SU-DHL-6 (cell line): ENCODE data around the gene CLDN3.

ENCODE experiments used
- H2AFZ ChIP-seq: fragments of 200-600 bp; sonication (generic); 2 replicates; pipeline ENCODE4 v1.6.1; 2014; ENCODE audit warnings: low read depth, mild to moderate bottlenecking, moderate library complexity, mixed read lengths, antibody characterized with exemption, low read length; ENCODE audit not compliant: severe bottlenecking
- H3F3A ChIP-seq: fragments of 200-600 bp; shearing (Covaris generic); 2 replicates; pipeline ENCODE4 v1.6.0; 2016; ENCODE audit warnings: antibody characterized with exemption, mild to moderate bottlenecking; ENCODE audit not compliant: insufficient read depth
- H3K27ac ChIP-seq: fragments of 200-600 bp; sonication (generic); 2 replicates; pipeline ENCODE4 v1.5.1; 2016; ENCODE audit warnings: low read depth, mild to moderate bottlenecking, low read length, moderate library complexity, mixed read lengths
- H3K27me3 ChIP-seq: fragments of 200-600 bp; sonication (generic), shearing (Covaris generic); 2 replicates; pipeline ENCODE4 v1.6.0; 2014; ENCODE audit warnings: mild to moderate bottlenecking, low read length
- H3K36me3 ChIP-seq: fragments of 200-600 bp; sonication (generic); 2 replicates; pipeline ENCODE4 v1.6.1; 2014; ENCODE audit warnings: mild to moderate bottlenecking, low read length, mixed read lengths
- H3K4me2 ChIP-seq: fragments of 300-600, 200-600 bp; shearing (Covaris generic), sonication (generic); 2 replicates; pipeline ENCODE4 v1.6.0; 2014; ENCODE audit warnings: low read length, low read depth, mild to moderate bottlenecking; ENCODE audit not compliant: poor library complexity, severe bottlenecking
- H3K4me3 ChIP-seq: fragments of 200-600 bp; sonication (generic); 2 replicates; pipeline ENCODE4 v1.5.1; 2014; ENCODE audit warnings: antibody characterized with exemption, low read length, mild to moderate bottlenecking, mixed read lengths; ENCODE audit not compliant: insufficient read depth, poor library complexity, severe bottlenecking
- H3K79me2 ChIP-seq: fragments of 200-600 bp; sonication (generic); 2 replicates; pipeline ENCODE4 v1.6.1; 2014; ENCODE audit warnings: mild to moderate bottlenecking, low read length, moderate library complexity; ENCODE audit not compliant: insufficient read depth
- H3K9ac ChIP-seq: fragments of 200-600 bp; sonication (generic); 2 replicates; pipeline ENCODE4 v1.7.0; 2014; ENCODE audit warnings: mild to moderate bottlenecking, low read length
- H3K9me2 ChIP-seq: fragments of 200-600 bp; sonication (generic); replicated peaks from 2 replicates; pipeline ENCODE4 v1.6.1; 2014; ENCODE audit warnings: low read length; ENCODE audit not compliant: insufficient read depth
- H3K9me3 ChIP-seq: fragments of 200-600 bp; sonication (generic); 2 replicates; pipeline ENCODE4 v1.6.1; 2014; ENCODE audit warnings: low read length, mixed read lengths; ENCODE audit not compliant: insufficient read depth
- H4K20me1 ChIP-seq: fragments of 200-600 bp; sonication (generic); 2 replicates; pipeline ENCODE4 v1.6.1; 2014; ENCODE audit warnings: low read depth, mild to moderate bottlenecking, antibody characterized with exemption, low read length, moderate library complexity, mixed read lengths
- CTCF ChIP-seq: fragments of 200-600 bp; sonication (generic); IDR thresholded peaks from one replicate; pipeline ENCODE4 v1.5.1; 2017; ENCODE audit warnings: antibody characterized with exemption, mild to moderate bottlenecking, low read length, moderate library complexity; ENCODE audit not compliant: insufficient read depth, poor library complexity, severe bottlenecking
- EZH2phosphoT487 ChIP-seq: fragments of 200-600 bp; sonication (generic), shearing (Covaris generic); conservative IDR thresholded peaks from 2 replicates; pipeline ENCODE4 v1.6.1; 2018; ENCODE audit warnings: mild to moderate bottlenecking, antibody characterized with exemption, low read length, moderate library complexity, mixed read lengths

The CLDN3 gene

DNA sequence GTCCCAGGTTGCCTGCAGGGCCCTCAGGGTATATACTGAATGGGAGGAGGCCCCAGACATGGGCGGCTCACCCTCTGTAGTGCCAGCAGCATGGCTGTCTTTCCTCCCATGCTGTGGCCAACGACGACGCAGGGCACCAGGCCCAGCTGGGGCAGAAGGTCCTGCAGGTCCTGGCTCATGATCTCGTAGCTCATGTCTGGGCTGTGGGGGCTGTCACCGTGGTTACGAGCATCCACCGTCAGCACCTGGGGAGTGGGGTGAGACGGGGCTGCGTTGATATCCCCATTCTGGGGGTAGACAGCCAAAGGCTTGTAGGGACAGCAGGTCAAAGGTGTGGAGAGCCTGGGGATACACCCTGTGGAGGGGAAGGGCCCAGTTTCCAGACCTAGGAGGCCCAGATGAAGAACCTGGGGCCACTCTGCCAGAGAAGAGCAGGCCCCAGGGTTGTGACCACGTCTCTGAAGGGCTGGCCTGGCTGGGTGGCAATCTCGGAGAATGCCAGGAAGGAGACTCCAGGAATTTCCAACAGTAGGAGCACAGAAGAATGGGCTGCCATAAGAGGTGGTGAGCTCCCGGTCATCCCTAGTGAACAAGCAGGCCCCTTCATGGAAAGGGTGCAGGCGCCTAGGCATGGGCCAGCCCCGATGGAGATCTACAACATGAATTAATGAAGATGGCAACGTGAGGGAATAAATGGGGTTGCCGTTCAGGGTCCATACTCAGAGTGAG lies 32.4 kb downstream of the CLDN3 start:
- Histone ChIP-seq H4K20me1 (0 out of 2 replicates have a peak, but pooled peaks cover 3% of the 10 kb centered on the region), H3K36me3 (no peaks in the 10 kb centered on the region), H3K9me3 (no peaks in the 10 kb centered on the region), H3K27ac (no peak overlapping the region), H3K4me3 (peak overlapping the region; percentile 97), H3K9ac (peak overlapping the region; percentile 97), H2AFZ (no peak overlapping the region), H3K4me2 (peak overlapping the region; percentile 97), H3K27me3 (no peaks in the 10 kb centered on the region), H3K9me2 (no peaks in the 10 kb centered on the region), H3K79me2 (peaks cover 9% of the 10 kb centered on the region; the same call in 1 of the 2 replicates), H3F3A (0 out of 2 replicates have a peak, but pooled peaks cover 4% of the 10 kb centered on the region)
- TF ChIP-seq CTCF (no peak), EZH2phosphoT487 (no peak)

DNA sequence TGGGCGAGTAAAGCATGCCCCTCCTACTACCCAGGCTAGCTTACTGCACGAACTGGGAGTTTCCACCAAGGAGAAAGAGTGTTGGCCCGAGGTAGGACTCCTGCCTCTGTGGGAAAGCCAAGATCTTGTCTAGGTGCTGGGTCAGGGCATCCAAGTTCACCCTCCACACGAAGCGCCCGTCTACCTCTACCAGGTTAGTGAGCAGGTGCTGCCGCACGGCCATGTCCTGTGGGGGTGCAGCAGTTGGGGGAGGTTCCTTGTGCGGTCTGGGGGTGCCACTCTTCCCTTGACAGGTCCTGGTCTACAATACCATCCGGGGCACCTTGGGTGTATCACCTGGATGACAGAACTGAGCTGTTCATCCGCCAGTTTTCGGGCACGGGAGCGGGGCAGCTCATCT lies 33.2 kb downstream of the CLDN3 start:
- Histone ChIP-seq H3K36me3 (no peaks in the 10 kb centered on the region), H3K9ac (no peak overlapping the region), H3K9me2 (no peaks in the 10 kb centered on the region), H3K27me3 (no peaks in the 10 kb centered on the region), H3K27ac (no peak overlapping the region), H3K9me3 (no peaks in the 10 kb centered on the region), H4K20me1 (0 out of 2 replicates have a peak, but pooled peaks cover 3% of the 10 kb centered on the region), H3K4me2 (no peak overlapping the region), H3F3A (0 out of 2 replicates have a peak, but pooled peaks cover 4% of the 10 kb centered on the region), H3K79me2 (peaks cover 9% of the 10 kb centered on the region; the same call in 1 of the 2 replicates), H2AFZ (no peak overlapping the region), H3K4me3 (no peak overlapping the region)
- TF ChIP-seq CTCF (no peak), EZH2phosphoT487 (no peak)

DNA sequence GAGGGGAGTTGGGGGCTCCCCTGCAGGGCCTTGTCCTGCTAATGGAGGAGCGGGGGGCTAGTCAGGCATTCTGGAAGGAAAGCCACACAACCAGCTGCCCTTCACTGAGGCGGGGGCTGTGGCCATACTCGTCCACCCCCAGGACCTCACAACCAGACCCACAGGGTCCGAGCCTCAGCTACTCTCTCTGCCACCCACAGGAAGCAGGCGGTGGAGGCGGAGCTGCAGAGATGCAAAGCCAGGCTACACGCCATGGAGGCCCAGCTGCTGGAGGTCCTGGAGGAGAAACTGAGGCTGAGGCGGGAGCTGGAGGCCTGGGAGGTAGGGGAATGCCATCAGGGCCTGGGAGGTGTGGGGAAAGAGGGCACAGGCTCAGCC lies 34.6 kb downstream of the CLDN3 start:
- Histone ChIP-seq H3K27me3 (no peaks in the 10 kb centered on the region), H3K27ac (no peak overlapping the region)

More for the DNA sequence above, 34.6 kb downstream of the CLDN3 start:
- Histone ChIP-seq H3K4me2 (no peak overlapping the region), H3K9me2 (no peaks in the 10 kb centered on the region), H3K9me3 (no peaks in the 10 kb centered on the region), H3F3A (0 out of 2 replicates have a peak, but pooled peaks cover 4% of the 10 kb centered on the region), H2AFZ (no peak overlapping the region), H3K4me3 (no peak overlapping the region), H3K36me3 (no peaks in the 10 kb centered on the region), H3K79me2 (peaks cover 9% of the 10 kb centered on the region; the same call in 1 of the 2 replicates), H4K20me1 (0 out of 2 replicates have a peak, but pooled peaks cover 3% of the 10 kb centered on the region), H3K9ac (no peak overlapping the region)
- no peak for TF ChIP-seq EZH2phosphoT487
- TF ChIP-seq CTCF: no peak
